ENCODE data around the gene KANSL1.

GRCh38 chr17:46013127-46013501 is 180.1 kb downstream of the KANSL1 start:
- TF ChIP-seq, protein P1, sequence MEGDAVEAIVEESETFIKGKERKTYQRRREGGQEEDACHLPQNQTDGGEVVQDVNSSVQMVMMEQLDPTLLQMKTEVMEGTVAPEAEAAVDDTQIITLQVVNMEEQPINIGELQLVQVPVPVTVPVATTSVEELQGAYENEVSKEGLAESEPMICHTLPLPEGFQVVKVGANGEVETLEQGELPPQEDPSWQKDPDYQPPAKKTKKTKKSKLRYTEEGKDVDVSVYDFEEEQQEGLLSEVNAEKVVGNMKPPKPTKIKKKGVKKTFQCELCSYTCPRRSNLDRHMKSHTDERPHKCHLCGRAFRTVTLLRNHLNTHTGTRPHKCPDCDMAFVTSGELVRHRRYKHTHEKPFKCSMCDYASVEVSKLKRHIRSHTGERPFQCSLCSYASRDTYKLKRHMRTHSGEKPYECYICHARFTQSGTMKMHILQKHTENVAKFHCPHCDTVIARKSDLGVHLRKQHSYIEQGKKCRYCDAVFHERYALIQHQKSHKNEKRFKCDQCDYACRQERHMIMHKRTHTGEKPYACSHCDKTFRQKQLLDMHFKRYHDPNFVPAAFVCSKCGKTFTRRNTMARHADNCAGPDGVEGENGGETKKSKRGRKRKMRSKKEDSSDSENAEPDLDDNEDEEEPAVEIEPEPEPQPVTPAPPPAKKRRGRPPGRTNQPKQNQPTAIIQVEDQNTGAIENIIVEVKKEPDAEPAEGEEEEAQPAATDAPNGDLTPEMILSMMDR (IDR thresholded peaks at IDR 0.05): no peak
- no peak for TF ChIP-seq POLR2A (IDR thresholded peaks at IDR 0.05)
- TF ChIP-seq EP300 (IDR thresholded peaks at IDR 0.05; ENCODE audit: low read depth): no peak
- no peak for TF ChIP-seq POLR2AphosphoS5 (IDR thresholded peaks at IDR 0.05)

Data from transverse colon (tissue), 4 donors.